ENCODE measurements around the gene OTOF.

DNA sequence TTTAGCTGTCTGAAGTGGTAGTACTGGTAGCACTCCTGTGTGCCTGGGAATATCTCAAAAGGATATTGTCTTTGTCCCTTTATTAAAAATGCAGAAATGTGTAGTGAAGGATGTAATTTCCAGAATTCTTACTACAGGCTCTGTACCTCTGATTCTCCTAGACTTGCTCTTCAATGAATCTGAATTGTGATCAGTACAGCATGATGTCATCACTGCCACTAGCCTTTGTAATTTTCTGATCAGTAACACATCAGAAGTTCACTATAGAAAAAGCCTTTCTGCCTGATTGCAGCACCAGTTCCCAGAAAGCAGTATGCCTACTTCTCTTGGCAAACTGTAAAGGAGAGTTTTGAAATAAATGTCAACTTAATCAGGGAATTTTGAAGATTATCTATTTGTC, 29.2 kb upstream of the OTOF start:
- TF ChIP-seq POLR2A (IDR thresholded peaks at IDR 0.05; ENCODE audit: low read length) (no peak), GATA1 (IDR thresholded peaks at IDR 0.05; ENCODE audit: low read depth, low read length) (no peak)
